ENCODE measurements around the gene IL18RAP. TPM values are rescaled to one million over a fixed set of nuclear protein-coding genes. Genes with fewer than 3 reads are reported as not detected.
A peak's percentile ranks its signal among the peaks of the same experiment; 100 is the strongest.

IL18RAP gene
- total RNA-seq, 2 donors from 2014 or later: 0.30 to 1.4 TPM

- no peak for TF ChIP-seq CTCF (IDR thresholded peaks at IDR 0.05)
- no peak for DNase-seq (ENCODE audit: low spot score)
Measured at GRCh38 chr2:102460467-102460866, 37.5 kb downstream of the IL18RAP start.

GRCh38 chr2:102461188-102461587 is 38.2 kb downstream of the IL18RAP start:
- no peak overlapping the region for H3K27ac ChIP-seq
- H3K36me3 ChIP-seq: no peaks in the 10 kb centered on the region
- H3K4me1 ChIP-seq: no peaks in the 10 kb centered on the region
- H3K4me3 ChIP-seq: no peak overlapping the region
- H3K9me3 ChIP-seq: peaks cover 0 to 2% of the 10 kb centered on the region in 2 donors
- DNase-seq (ENCODE audit: low spot score): no peak
- H3K27me3 ChIP-seq: no peaks in the 10 kb centered on the region
- TF ChIP-seq CTCF (IDR thresholded peaks at IDR 0.05): no peak

More at GRCh38 chr2:102460467-102460866, 37.5 kb downstream of the IL18RAP start:
- H3K4me3 ChIP-seq: no peak overlapping the region
- H3K4me1 ChIP-seq: no peaks in the 10 kb centered on the region
- no peaks in the 10 kb centered on the region for H3K27me3 ChIP-seq
- no peaks in the 10 kb centered on the region for H3K36me3 ChIP-seq
- no peak overlapping the region for H3K27ac ChIP-seq
- H3K9me3 ChIP-seq: peaks cover 0 to 7% of the 10 kb centered on the region in 2 donors

DNA sequence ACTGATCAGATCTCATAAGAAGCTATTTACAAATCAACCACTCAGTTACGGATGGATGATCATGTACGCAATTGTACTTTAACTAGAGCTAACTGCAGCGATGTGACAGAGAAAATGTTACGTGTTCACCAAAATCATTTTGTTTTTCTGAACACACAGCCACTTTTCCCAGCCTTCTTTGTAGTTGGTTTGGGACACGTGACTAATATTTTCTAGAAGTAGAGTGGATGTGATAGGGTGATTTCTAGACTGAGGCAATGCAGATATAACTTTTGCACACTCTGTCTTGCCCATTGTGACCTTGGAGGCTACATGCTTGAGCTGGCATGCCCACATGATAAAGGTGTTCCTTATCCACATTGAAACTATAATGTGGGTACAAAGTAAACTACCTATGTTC is 40.2 kb downstream of the IL18RAP start:
- DNase-seq (ENCODE audit: low spot score): no peak
- Histone ChIP-seq H3K36me3 (no peaks in the 10 kb centered on the region), H3K27ac (no peak overlapping the region), H3K4me3 (no peak overlapping the region), H3K9me3 (no peaks in the 10 kb centered on the region), H3K27me3 (no peaks in the 10 kb centered on the region), H3K4me1 (no peaks in the 10 kb centered on the region)
- TF ChIP-seq CTCF (IDR thresholded peaks at IDR 0.05): no peak

GRCh38 chr2:102470168-102470567 is 47.2 kb downstream of the IL18RAP start:
- H3K4me1 ChIP-seq: no peaks in the 10 kb centered on the region
- no peak overlapping the region for H3K4me3 ChIP-seq
- DNase-seq (ENCODE audit: low spot score): no peak
- no peak overlapping the region for H3K27ac ChIP-seq
- H3K9me3 ChIP-seq: peaks cover 0 to 19% of the 10 kb centered on the region in 2 donors
- H3K27me3 ChIP-seq: no peaks in the 10 kb centered on the region
- TF ChIP-seq CTCF (IDR thresholded peaks at IDR 0.05): no peak
- no peaks in the 10 kb centered on the region for H3K36me3 ChIP-seq

GRCh38 chr2:102473020-102473419 is 50.1 kb downstream of the IL18RAP start, which contains the start of gene SLC9A4:
Gene SLC9A4 (plus strand): TSS chr2:102473226. CDS start chr2:102473760, 534 bp downstream.
- Histone ChIP-seq H3K4me1 (no peaks in the 10 kb centered on the region), H3K4me3 (no peak within 1 kb of the TSS), H3K9me3 (peaks cover 0 to 19% of the 10 kb centered on the region in 2 donors), H3K27ac (no peak within 1 kb of the TSS), H3K36me3 (no peaks in the 10 kb centered on the region), H3K27me3 (no peaks in the 10 kb centered on the region)
- no peak for DNase-seq (ENCODE audit: low spot score)
- TF ChIP-seq CTCF (IDR thresholded peaks at IDR 0.05): peak; percentile 60 to 81

DNA sequence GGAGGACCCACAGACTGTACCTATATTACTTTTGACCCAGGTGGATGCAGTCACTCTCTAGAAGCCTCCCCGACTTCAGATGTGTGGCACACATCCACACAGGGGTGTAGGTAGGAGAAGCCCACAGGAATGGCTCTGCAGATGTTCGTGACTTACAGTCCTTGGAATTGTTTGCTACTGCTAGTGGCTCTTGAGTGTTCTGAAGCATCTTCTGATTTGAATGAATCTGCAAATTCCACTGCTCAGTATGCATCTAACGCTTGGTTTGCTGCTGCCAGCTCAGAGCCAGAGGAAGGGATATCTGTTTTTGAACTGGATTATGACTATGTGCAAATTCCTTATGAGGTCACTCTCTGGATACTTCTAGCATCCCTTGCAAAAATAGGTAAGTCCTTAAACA is 50.7 kb downstream of the IL18RAP start:
- no peaks in the 10 kb centered on the region for H3K36me3 ChIP-seq
- no peaks in the 10 kb centered on the region for H3K27me3 ChIP-seq
- no peak for TF ChIP-seq CTCF (IDR thresholded peaks at IDR 0.05)
- no peaks in the 10 kb centered on the region for H3K4me1 ChIP-seq
- H3K27ac ChIP-seq: no peak overlapping the region
- H3K4me3 ChIP-seq: no peak overlapping the region
- DNase-seq (ENCODE audit: low spot score): no peak
- H3K9me3 ChIP-seq: peaks cover 0 to 19% of the 10 kb centered on the region in 2 donors

Measured in right atrium auricular region (tissue), 2 donors.